ENCODE data around the gene SPTLC2. TPM values are rescaled to one million over a fixed set of nuclear protein-coding genes. Genes with fewer than 3 reads are reported as not detected.
"Not testable (repeated sequence)": the region's sequence is repeated elsewhere in the genome, so short reads cannot be mapped to it uniquely, and the experiment has no call there.

The SPTLC2 gene
- total RNA-seq, 1 donor from 2014 or later: 44.2 TPM

GRCh38 chr14:77588411-77589025 lies 27.9 kb downstream of the SPTLC2 start:
- DNase-seq (ENCODE audit: low spot score): not testable (repeated sequence)

GRCh38 chr14:77585385-77585784 lies 31.1 kb downstream of the SPTLC2 start:
- no peak for DNase-seq (ENCODE audit: low spot score)

DNA sequence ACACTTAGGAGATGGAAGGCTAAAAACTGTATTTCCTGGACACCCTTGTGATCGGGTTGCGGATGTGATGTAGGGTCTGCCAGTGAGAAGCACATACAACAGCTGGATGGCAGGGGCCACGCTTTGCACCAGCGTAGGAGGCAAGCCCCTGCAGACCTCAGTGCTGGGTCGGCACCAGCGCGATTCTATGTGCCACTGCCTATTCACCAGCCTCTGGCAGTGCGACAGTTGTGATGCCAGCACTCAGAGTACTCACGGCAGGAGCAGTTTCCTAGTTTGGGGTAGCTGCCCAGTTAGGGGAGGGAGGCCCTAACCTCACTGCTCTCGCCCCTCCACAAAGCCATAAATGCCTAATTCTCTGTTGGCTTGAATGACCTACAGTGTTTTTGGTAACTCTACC lies 31.6 kb downstream of the SPTLC2 start:
- no peak for DNase-seq (ENCODE audit: low spot score)

- no peak for DNase-seq (ENCODE audit: low spot score)
Measured at GRCh38 chr14:77583657-77584056, 32.8 kb downstream of the SPTLC2 start.

DNA sequence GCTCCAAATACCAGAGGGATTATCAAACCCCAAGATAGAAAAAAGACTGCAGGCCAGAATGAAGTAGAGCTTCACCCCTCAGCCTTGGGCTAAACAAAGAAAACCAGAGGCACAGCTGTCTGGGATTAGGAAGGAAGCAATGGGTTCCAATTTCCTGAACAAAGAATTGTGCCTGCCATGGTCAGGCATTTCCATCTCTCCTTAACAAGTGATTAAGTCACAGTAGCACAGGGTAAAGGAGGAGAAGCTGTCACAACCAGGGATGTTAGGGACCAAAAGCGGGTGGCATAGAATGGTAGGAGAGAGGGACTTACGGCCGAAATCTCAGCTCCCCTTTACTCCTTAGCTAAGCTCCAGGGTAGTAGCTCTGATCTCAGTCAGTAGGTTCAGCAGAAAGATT lies 33.9 kb downstream of the SPTLC2 start:
- no peak for DNase-seq (ENCODE audit: low spot score)

DNA sequence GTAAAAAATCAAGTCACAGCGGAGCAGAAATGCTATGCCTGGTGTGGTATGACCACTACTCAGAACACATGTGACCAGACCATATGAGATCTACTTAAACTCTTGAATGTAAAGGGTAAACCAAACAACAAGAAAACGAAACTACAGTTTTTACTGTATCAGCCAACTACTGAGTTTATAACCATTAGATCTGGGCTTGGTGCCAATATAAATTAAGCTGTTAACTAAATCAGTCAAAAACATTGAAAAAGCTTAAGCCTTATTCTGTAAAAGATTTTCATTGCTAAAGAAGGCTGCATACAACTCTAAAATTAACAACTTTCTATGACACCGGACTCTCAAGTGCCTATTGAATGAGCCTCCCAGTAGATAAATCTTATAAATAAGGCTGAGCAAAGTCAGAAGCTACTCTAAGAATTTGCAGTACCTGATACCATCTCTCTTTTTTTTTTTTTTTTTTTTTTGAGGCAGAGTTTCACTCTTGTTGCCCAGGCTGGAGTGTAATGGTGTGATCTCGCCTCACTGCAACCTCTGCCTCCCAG lies 35.4 kb downstream of the SPTLC2 start:
- no peak for DNase-seq (ENCODE audit: low spot score)

GRCh38 chr14:77580477-77580876 lies 36.0 kb downstream of the SPTLC2 start:
- DNase-seq (ENCODE audit: low spot score): no peak

DNA sequence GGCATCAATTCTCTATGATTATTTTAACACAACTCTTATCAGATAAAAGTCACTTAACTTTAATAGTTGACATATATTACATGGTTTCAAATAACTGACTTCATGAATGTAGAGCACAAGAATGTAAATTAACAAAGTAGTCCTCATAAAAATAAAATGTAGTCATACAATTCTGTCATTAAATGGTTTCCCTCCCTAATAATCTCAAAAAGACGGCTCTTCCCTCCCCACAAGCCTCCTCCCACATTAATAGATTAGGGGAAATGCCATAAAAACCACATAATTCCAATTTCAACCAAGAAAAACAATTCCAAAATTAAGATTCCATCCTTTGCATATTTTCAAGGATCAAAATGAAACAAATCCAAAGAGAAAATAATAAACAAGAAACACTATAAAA lies 36.7 kb downstream of the SPTLC2 start:
- no peak for DNase-seq (ENCODE audit: low spot score)

DNA sequence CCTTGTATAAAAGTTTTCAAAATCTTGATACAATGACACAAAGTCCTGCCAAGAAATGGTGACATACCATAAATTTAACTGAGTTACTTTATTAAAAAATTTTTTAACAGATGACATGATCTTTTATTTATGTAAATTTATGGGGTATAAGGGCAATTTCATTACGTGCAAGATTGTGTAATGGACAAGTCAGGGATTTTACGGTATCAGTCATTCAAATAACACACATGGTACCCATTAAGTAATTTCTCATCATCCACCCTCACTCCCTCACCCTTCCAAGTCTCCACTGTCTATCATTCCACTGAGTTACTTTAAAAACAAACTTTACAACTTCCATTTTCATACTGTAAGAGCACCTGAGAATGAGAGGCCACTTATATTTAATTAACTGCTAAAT lies 37.4 kb downstream of the SPTLC2 start:
- DNase-seq (ENCODE audit: low spot score): no peak

DNA sequence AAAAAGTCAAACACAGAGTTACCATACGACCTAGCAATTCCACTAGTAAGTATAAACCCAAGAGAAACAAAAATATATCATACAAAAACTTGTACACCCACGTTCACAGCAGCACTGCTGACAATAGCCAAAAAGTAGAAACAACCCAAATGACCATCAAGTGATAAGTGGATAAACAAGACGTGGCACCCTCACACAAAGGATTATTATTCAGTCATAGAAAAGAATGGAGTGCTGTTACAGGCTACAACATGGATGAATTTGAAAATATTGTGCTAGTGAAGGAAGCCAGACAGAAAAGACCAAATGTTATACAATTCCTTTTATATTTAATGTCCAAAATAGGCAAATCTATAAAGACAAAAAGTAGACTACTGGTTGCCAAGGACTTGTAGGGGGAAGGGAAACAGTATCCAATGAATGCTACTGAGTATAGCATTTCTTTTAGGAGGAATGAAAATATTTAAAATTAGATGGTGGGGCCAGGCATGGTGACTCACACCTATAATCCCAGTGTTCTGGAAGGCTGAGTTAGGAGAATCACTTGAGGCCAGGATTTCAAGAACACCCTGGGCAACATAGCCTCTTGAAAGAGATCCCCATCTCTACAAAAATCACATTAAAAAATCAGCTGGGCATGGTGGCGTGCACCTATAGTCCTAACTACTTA lies 41.9 kb downstream of the SPTLC2 start:
- no peak for DNase-seq (ENCODE audit: low spot score)

- no peak for DNase-seq (ENCODE audit: low spot score)
Measured at GRCh38 chr14:77573964-77574363, 42.5 kb downstream of the SPTLC2 start.

- DNase-seq (ENCODE audit: low spot score): no peak
Measured at GRCh38 chr14:77570706-77571268, 45.6 kb downstream of the SPTLC2 start.

- no peak for DNase-seq (ENCODE audit: low spot score)
Measured at GRCh38 chr14:77565994-77566305, 50.5 kb downstream of the SPTLC2 start.

DNA sequence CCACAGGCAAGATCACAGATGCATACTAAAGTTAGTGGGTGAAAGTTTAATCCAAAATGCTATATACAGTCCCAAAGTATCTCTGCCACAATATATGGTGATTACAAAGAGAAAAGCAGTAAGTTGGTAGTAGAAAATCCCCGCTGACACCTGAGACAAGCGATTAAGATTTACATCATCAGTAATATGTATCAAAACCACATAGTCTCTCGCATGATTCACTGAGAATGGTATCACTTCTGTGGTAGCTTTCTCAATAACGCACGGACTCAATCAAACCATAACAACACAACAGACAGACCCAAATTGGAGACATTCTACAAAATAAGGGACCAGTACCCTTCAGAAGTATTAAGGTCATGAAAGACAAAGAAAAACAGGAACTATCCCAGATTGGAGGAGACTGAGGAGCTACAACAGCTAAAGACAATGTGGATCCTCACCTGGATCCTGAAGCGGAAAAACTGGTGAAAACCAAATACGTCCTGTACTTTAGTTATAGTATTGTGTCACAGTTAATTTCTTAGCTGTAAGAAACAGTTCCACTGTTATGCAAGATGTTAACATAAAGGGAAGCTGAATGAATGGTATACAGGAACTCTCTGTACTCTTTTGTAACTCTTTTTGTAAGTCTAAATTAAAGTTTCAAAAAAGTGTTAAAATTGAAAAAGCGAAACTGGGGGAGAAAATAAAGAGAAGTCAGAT lies 51.0 kb downstream of the SPTLC2 start:
- DNase-seq (ENCODE audit: low spot score): no peak

GRCh38 chr14:77562681-77563080 lies 53.8 kb downstream of the SPTLC2 start:
- DNase-seq (ENCODE audit: low spot score): no peak

GRCh38 chr14:77561881-77562280 lies 54.6 kb downstream of the SPTLC2 start:
- no peak for DNase-seq (ENCODE audit: low spot score)

DNA sequence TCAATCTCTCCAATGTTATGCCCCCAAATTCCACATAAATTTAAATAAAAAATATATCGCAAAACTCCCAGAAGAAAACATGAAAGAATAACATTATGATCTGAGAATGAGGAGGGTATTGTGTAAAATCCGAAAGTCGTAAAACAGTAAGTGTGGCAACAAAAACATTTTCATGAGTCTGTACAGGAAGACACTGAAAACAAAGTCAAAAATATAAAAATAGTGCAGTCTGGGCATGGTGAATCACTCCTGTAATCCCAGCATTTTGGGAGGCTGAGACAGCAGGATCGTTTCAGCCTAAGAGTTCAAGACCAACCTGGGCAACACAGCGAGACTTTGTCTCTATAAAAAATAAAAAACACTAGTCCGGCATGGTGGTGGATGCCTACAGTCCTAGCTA lies 57.1 kb downstream of the SPTLC2 start:
- DNase-seq (ENCODE audit: low spot score): no peak

- no peak for DNase-seq (ENCODE audit: low spot score)
Measured at GRCh38 chr14:77557391-77557790, 59.0 kb downstream of the SPTLC2 start.

GRCh38 chr14:77556946-77557345 lies 59.5 kb downstream of the SPTLC2 start:
- DNase-seq (ENCODE audit: low spot score): no peak

- no peak for DNase-seq (ENCODE audit: low spot score)
Measured at GRCh38 chr14:77554816-77555599, 61.4 kb downstream of the SPTLC2 start.

DNA sequence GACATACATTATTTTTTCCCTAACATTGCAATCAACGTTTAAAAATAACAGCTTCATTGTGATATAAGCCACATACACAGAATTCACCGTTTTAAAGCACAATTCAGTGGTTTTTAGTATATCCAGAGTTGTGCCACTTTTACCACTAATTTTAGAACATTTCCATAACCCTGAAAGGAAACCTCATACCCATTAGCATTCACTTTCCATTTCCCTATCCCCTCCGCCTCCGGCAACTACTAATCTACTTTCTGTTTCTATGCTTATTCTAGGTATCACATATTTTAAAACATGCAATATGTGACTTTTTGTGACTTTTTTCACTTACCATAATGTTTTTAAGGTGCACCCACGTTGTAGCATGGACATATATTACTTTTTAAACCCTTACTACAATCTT lies 62.2 kb downstream of the SPTLC2 start:
- DNase-seq (ENCODE audit: low spot score): no peak

- DNase-seq (ENCODE audit: low spot score): no peak
Measured at GRCh38 chr14:77549451-77549850, 67.0 kb downstream of the SPTLC2 start.
